K562 (cell line): ENCODE data around the gene EMX1.

ENCODE experiments used
- KHSRP ChIP-seq: fragments of 450-650 bp; IDR thresholded peaks from 2 replicates; pipeline ENCODE4 v1.6.1; 2017
- SPI1 ChIP-seq: IDR thresholded peaks from 2 replicates; pipeline ENCODE4 v1.6.1; 2011; ENCODE audit warnings: low read depth, low read length, control low read depth, borderline replicate concordance
- SRF ChIP-seq, 2 experiments: fragments of 250-450, 450-650 bp in 1 of 2; sonication (Bioruptor Pico) in 1 of 2; sonication (generic) in 1 of 2; formaldehyde crosslinking; IDR thresholded peaks; 2 replicates each; pipeline versions ENCODE4 v1.5.0 to v1.5.1; 2020 to 2022; ENCODE audit warnings: mild to moderate bottlenecking in 1 of 2, missing genetic modification reagents in 1 of 2
- YY1 ChIP-seq, 3 experiments: IDR thresholded peaks; 2 replicates each; pipeline ENCODE4 v1.6.1; 2011; ENCODE audit warnings: low read length in 2 of 3, mild to moderate bottlenecking in 2 of 3, moderate library complexity in 2 of 3, borderline replicate concordance in 1 of 3, control low read depth in 1 of 3, low read depth in 1 of 3; ENCODE audit not compliant: insufficient read depth in 3 of 3, insufficient replicate concordance in 2 of 3, control insufficient read depth in 1 of 3, insufficient read length in 1 of 3; ENCODE audit errors: extremely low read depth in 1 of 3

- TF ChIP-seq YY1 (IDR thresholded peaks at IDR 0.05; ENCODE audit: borderline replicate concordance in 1 of 3, control insufficient read depth in 1 of 3, extremely low read depth in 1 of 3, insufficient read depth in 3 of 3, insufficient read length in 1 of 3, insufficient replicate concordance in 2 of 3, low read depth in 1 of 3, low read length in 2 of 3) (no peak), KHSRP (no peak), SPI1 (no peak), SRF (CRISPR knock-in tag; IDR thresholded peaks at IDR 0.05) (no peak)
Measured at GRCh38 chr2:72931280-72931910, 14.1 kb downstream of the EMX1 start.
